Gastroesophageal sphincter (tissue), 4 donors: ENCODE data around the gene TOM1L2. TPM values are rescaled to one million over a fixed set of nuclear protein-coding genes. Genes with fewer than 3 reads are reported as not detected.

Source experiments
- ATAC-seq: fragments of 150-250 bp; one replicate; pipeline ENCODE4 v1.9.1; 2016; ENCODE audit warnings: mild to moderate bottlenecking, moderate library complexity
- H3K27ac ChIP-seq, 4 donors: fragments of 200-600 bp; sonication (generic) in 3 of 4; 1 replicate in 3 of 4; 2 replicates in 1 of 4; pipeline ENCODE4 v1.5.1; 2016 to 2019
- H3K27me3 ChIP-seq: fragments of 200-600 bp; sonication (generic); one replicate; pipeline ENCODE4 v1.5.1; 2019
- H3K36me3 ChIP-seq, 2 donors: fragments of 200-600 bp; sonication (generic); one replicate each; pipeline ENCODE4 v1.5.1; 2019; ENCODE audit warnings: control low read depth in 1 of 2
- H3K4me1 ChIP-seq, 3 donors: fragments of 200-600 bp; sonication (generic); 1 replicate in 2 of 3; 2 replicates in 1 of 3; pipeline ENCODE4 v1.5.1; 2016 to 2019; ENCODE audit warnings: control low read depth in 2 of 3
- H3K4me3 ChIP-seq, 2 donors: fragments of 200-600 bp; sonication (generic); one replicate each; pipeline ENCODE4 v1.5.1; 2019; ENCODE audit warnings: mild to moderate bottlenecking in 1 of 2, moderate library complexity in 1 of 2
- H3K9me3 ChIP-seq, 3 donors: fragments of 200-600 bp; sonication (generic); one replicate each; pipeline ENCODE4 v1.5.1; 2017 to 2019; ENCODE audit warnings: control low read depth in 2 of 3
- CTCF ChIP-seq, 4 experiments: fragments of 200-600 bp in 2 of 4; fragments of 450-650 bp in 2 of 4; sonication (generic) in 1 of 4; IDR thresholded peaks; one replicate each; pipeline ENCODE4 v1.5.1; 2017 to 2019; ENCODE audit warnings: antibody characterized with exemption in 4 of 4, mild to moderate bottlenecking in 2 of 4, moderate library complexity in 2 of 4
- EP300 ChIP-seq: sonication (generic); formaldehyde crosslinking; IDR thresholded peaks from one replicate; pipeline ENCODE4 v1.6.1; 2017; ENCODE audit warnings: antibody characterized with exemption, mild to moderate bottlenecking
- POLR2A ChIP-seq, 2 donors: fragments of 450-650 bp; IDR thresholded peaks; one replicate each; pipeline ENCODE4 v1.6.1; 2017; ENCODE audit warnings: antibody characterized with exemption in 2 of 2, mild to moderate bottlenecking in 2 of 2, moderate library complexity in 1 of 2
- POLR2AphosphoS5 ChIP-seq: sonication (generic); formaldehyde crosslinking; IDR thresholded peaks from one replicate; pipeline ENCODE4 v1.6.1; 2017; ENCODE audit warnings: antibody characterized with exemption
- WGBS, 2 donors: methylation state at CpG; one replicate each; pipeline ENCODE4 v1.1.5; 2018; ENCODE audit warnings: low coverage in 1 of 2; 5-methylcytosine and 5-hydroxymethylcytosine counted together
- total RNA-seq, 4 donors: library from RNA; depleted of rRNA; stranded (reverse); fragments of >200 nt; gene quantifications; one replicate each; pipeline ENCODE4 v1.1.0, GENCODE V29; 2016

TOM1L2 gene
- total RNA-seq, 4 donors from 2014 or later = 49.6 to 88.9 (median 74.8) TPM

- H3K9me3 ChIP-seq = no peaks in the 10 kb centered on the region
- no peak for ATAC-seq
- 80% methylated on average over 1 of the region's 8 CpGs; no CpG with 5 or more reads in 1 of the 2 donors for WGBS, 2 donors
- no peak overlapping the region for H3K4me3 ChIP-seq
- TF ChIP-seq POLR2A (IDR thresholded peaks at IDR 0.05) (no peak), POLR2AphosphoS5 (no peak), EP300 (no peak), CTCF (IDR thresholded peaks at IDR 0.05) (no peak)
- H3K36me3 ChIP-seq = peaks cover 0 to 37% of the 10 kb centered on the region in 2 donors
- H3K4me1 ChIP-seq = peaks cover 4 to 48% (median 25%) of the 10 kb centered on the region in 3 donors
- H3K27me3 ChIP-seq = no peaks in the 10 kb centered on the region
- no peak overlapping the region for H3K27ac ChIP-seq
Observed at GRCh38 chr17:17846003-17846402, 126.2 kb downstream of the TOM1L2 start.

GRCh38 chr17:17845046-17845775 lies 127.0 kb downstream of the TOM1L2 start:
- ATAC-seq = no peak
- no CpG with 5 or more reads among the region's 13 CpGs for WGBS, 2 donors
- Histone ChIP-seq H3K9me3 (no peaks in the 10 kb centered on the region), H3K4me1 (peaks cover 4 to 48% (median 30%) of the 10 kb centered on the region in 3 donors), H3K27me3 (no peaks in the 10 kb centered on the region), H3K36me3 (peaks cover 0 to 32% of the 10 kb centered on the region in 2 donors), H3K27ac (no peak overlapping the region), H3K4me3 (no peak overlapping the region)
- TF ChIP-seq CTCF (IDR thresholded peaks at IDR 0.05) = no peak

GRCh38 chr17:17844500-17844899 lies 127.7 kb downstream of the TOM1L2 start:
- Histone ChIP-seq H3K4me3 (no peak overlapping the region), H3K27ac (no peak overlapping the region), H3K4me1 (peaks cover under 1 to 47% (median 26%) of the 10 kb centered on the region in 3 donors), H3K27me3 (no peaks in the 10 kb centered on the region), H3K36me3 (peaks cover 0 to 32% of the 10 kb centered on the region in 2 donors), H3K9me3 (no peaks in the 10 kb centered on the region)
- ATAC-seq = no peak
- whole genome bisulfite sequencing, 2 donors = 92 to 94% methylated on average over 2 to 3 of the region's 6 CpGs
- TF ChIP-seq CTCF (IDR thresholded peaks at IDR 0.05) (no peak), POLR2AphosphoS5 (no peak), EP300 (no peak), POLR2A (IDR thresholded peaks at IDR 0.05) (no peak)

- TF ChIP-seq EP300 = no peak
- WGBS, 2 donors = no CpG with 5 or more reads among the region's 7 CpGs
- H3K9me3 ChIP-seq = no peaks in the 10 kb centered on the region
- H3K36me3 ChIP-seq = peaks cover 0 to 32% of the 10 kb centered on the region in 2 donors
- no peak overlapping the region for H3K27ac ChIP-seq
- H3K4me3 ChIP-seq = no peak overlapping the region
- ATAC-seq = no peak
- no peaks in the 10 kb centered on the region for H3K27me3 ChIP-seq
- H3K4me1 ChIP-seq = peaks cover 0 to 47% (median 26%) of the 10 kb centered on the region in 3 donors
Observed at GRCh38 chr17:17844079-17844478, 128.1 kb downstream of the TOM1L2 start.

GRCh38 chr17:17843096-17843495 lies 129.1 kb downstream of the TOM1L2 start:
- Histone ChIP-seq H3K4me1 (peaks cover 0 to 47% (median 26%) of the 10 kb centered on the region in 3 donors), H3K9me3 (no peaks in the 10 kb centered on the region), H3K27ac (no peak overlapping the region), H3K27me3 (no peaks in the 10 kb centered on the region), H3K4me3 (no peak overlapping the region), H3K36me3 (peaks cover 0 to 31% of the 10 kb centered on the region in 2 donors)
- no peak for ATAC-seq
- WGBS, 2 donors = 57% methylated on average over 1 of the region's 4 CpGs; no CpG with 5 or more reads in 1 of the 2 donors
- TF ChIP-seq POLR2AphosphoS5 = no peak
- TF ChIP-seq CTCF (IDR thresholded peaks at IDR 0.05) = no peak
- no peak for TF ChIP-seq POLR2A (IDR thresholded peaks at IDR 0.05)
- TF ChIP-seq EP300 = no peak
